ENCODE results near the gene MAGEB10. TPM values are rescaled to one million over a fixed set of nuclear protein-coding genes. Genes with fewer than 3 reads are reported as not detected.

MAGEB10 gene
- total RNA-seq, 4 donors from 2014 or later: not detected

DNA sequence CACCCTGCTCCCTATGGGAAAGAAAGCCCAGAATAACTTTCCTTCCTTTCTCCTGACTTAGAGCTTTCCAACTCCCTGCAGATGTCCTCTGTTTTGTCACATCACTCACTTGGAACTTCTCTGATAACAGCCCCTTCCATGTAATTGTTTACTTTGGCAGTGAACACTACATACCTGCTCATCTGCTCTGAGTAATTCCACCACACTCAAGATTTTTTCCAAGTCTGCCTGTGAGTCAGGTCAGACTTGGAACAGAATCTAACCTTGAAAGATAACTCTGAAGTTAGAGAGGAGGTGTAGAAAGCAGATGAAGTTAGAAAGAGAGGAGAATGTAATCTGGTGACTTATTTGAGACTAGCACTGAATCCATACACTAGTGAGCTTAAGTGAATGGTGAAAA is 7.4 kb downstream of the MAGEB10 start:
- no peak for TF ChIP-seq CTCF (IDR thresholded peaks at IDR 0.05; ENCODE audit: low read depth)

GRCh38 chrX:27823812-27824211 is 16.0 kb downstream of the MAGEB10 start:
- TF ChIP-seq CTCF (IDR thresholded peaks at IDR 0.05; ENCODE audit: low read depth): no peak

GRCh38 chrX:27838185-27838584 is 30.4 kb downstream of the MAGEB10 start:
- TF ChIP-seq CTCF (IDR thresholded peaks at IDR 0.05; ENCODE audit: low read depth): no peak

GRCh38 chrX:27840881-27841280 is 33.1 kb downstream of the MAGEB10 start:
- no peak for TF ChIP-seq CTCF (IDR thresholded peaks at IDR 0.05; ENCODE audit: low read depth)

DNA sequence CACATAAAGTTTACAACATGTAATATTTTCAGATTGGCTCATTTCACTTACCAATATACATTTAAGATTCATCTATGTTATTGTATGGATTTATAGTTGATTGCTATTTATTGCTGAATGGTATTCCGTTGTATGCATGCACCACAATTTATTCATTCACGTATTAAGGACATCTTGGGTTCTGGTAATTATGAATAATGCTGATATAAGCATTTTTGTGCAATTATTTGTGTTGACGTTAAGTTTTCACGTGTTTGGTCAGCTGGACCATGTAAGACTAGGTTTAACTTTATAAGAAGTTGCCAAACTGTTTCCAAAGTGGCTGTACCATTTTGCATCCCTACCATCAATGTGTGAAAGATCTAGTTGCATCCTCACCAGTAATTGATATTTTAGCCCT is 35.1 kb downstream of the MAGEB10 start:
- TF ChIP-seq CTCF (IDR thresholded peaks at IDR 0.05; ENCODE audit: low read depth): no peak

DNA sequence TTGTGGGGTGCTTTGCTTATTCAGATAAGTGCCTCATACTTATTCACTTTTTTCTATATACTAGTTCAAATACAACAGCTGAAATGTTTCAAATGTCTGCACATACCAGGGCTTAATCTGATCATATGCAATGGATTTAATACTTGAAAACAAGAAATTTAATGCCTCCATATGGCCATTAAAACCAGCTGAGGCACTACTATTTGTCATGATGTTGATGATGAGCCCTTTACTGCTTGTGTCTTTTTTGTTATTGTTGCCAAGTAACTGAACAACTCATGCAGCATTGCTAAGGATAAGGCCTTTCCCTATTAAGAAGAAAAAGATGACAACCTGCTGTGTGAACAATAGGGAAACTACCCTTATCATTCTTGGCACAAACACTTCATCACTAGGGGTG is 52.5 kb downstream of the MAGEB10 start:
- TF ChIP-seq CTCF (IDR thresholded peaks at IDR 0.05; ENCODE audit: low read depth): no peak

- no peak for TF ChIP-seq CTCF (IDR thresholded peaks at IDR 0.05; ENCODE audit: low read depth)
Measured at GRCh38 chrX:27863809-27864208, 56.0 kb downstream of the MAGEB10 start.

Other genes starting within 250 kb of the MAGEB10 start
- not detected for gene DCAF8L2, start 217.6 kb upstream of the MAGEB10 start, total RNA-seq
- gene DCAF8L1, start 173.5 kb downstream of the MAGEB10 start, total RNA-seq: not detected